ENCODE data around the gene PODXL.
"Not testable (repeated sequence)": the region's sequence is repeated elsewhere in the genome, so short reads cannot be mapped to it uniquely, and the experiment has no call there.

PODXL gene

DNA sequence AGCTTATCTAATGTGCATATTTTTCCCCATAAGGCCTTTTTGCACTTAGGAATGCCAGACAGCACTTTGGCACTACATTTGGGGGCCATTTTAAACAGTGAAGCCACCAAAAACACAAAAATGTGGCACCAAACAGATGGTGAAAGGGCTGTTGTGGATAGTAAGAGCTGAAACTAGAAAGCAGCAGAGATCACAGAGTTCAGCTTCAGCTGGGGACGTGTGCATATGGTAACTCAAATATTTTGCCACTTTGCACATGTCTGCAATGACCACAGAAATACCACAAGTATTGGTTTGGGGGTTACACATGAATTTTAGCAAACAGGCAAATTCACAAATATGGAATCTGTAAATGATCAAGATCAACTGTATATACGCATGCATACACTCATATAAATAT lies 72.8 kb downstream of the PODXL start:
- no peaks in the 10 kb centered on the region for H3K4me1 Mint-ChIP-seq
- H3K9me3 Mint-ChIP-seq, result no peaks in the 10 kb centered on the region
- H3K36me3 Mint-ChIP-seq, result peaks cover 19% of the 10 kb centered on the region
- no peak for DNase-seq (ENCODE audit: low spot score in 2 of 2)
- no peak for ATAC-seq
- H3K4me3 Mint-ChIP-seq, result no peak overlapping the region
- H3K27ac Mint-ChIP-seq, result no peak overlapping the region

DNA sequence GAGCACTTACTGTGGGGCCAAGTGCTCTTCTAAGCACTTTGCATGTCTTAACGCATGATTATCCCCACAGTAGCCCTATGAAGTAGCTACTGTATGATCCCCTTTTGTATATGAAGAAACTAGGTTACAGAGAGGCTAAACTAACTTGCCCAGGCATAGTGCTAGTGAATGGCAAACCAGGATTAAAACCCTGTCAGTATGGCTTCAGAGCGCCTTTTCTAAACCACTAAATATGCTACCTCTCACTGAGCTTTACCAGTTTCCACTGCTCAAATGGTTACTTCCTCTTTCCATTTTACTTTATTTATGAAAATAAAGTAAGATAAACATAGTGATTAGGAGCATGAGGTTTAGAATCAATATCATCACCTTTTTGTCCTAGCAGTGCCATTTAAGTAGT lies 73.6 kb downstream of the PODXL start:
- no peak for ATAC-seq
- Mint-ChIP-seq H3K9me3 (no peaks in the 10 kb centered on the region), H3K4me3 (no peak overlapping the region), H3K4me1 (no peaks in the 10 kb centered on the region), H3K27ac (no peak overlapping the region), H3K36me3 (peaks cover 19% of the 10 kb centered on the region)
- DNase-seq (ENCODE audit: low spot score in 2 of 2), result no peak

DNA sequence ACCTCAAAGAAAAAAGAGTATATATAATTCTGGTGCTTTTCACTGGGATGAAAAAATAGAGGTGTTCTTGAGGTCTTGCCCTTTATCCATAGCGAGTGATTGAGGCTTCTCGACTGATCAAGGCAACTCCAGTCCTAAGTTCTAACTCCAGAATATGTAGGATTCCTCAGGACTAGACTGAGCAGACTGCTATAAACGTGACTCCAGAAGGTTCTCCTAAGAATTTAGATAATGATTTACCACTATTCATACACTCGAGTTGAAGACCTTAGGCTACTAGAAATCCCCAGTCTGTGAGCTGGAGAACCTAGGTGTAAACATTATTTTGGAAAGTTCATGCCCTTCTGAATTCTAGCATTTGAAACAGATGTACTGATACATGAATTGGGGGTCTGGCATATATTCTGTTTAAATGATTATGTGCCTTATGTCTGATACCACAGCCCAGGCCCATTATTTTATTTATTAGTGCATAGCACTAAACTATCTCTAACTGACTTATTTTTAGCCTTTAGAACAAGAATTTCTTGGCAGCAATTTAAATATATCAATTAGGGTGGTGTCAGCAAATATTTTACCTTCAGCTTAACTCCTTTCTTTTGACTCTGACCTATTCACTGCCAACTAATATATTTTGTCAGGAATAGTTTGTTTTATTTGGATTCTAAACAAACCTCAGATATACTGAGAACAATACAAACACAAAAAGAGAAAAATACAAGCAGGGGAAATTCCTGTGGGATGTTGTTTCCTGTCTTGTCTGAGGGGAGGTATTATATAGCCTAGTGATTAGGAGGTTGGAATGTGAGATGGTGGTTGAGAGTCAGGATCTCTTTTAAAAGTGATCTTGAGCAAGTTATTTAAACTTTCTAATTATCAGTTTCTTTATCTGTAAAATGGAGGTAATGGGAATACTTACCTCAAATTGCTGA lies 75.8 kb downstream of the PODXL start:
- H3K9me3 Mint-ChIP-seq, result no peaks in the 10 kb centered on the region
- H3K27ac Mint-ChIP-seq, result no peak overlapping the region
- peaks cover 14% of the 10 kb centered on the region for H3K36me3 Mint-ChIP-seq
- ATAC-seq (no peak), DNase-seq (ENCODE audit: low spot score in 2 of 2) (no peak)
- no peaks in the 10 kb centered on the region for H3K4me1 Mint-ChIP-seq
- no peak overlapping the region for H3K4me3 Mint-ChIP-seq

DNA sequence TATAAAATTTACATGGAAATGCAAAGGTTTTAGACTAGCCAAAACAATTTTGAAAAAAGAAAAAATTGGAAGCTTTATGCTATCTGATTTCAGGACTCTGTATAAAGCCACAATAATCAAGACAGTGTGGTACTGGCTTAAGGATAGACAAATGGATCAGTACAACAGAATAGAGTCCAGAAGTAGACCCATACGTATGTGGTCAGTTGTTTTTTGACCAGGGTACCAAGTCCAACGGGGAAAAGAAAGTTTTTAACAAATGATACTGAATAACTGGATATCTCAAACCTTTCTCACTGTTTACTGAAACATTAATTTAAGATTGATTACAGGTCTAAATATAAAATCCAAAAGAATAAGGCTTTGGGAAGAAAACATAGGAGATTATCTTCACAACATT lies 79.7 kb downstream of the PODXL start:
- DNase-seq (ENCODE audit: low spot score in 2 of 2), result no peak
- no peak for ATAC-seq
- Mint-ChIP-seq H3K27ac (no peak overlapping the region), H3K4me1 (no peaks in the 10 kb centered on the region), H3K36me3 (peaks cover 44% of the 10 kb centered on the region), H3K4me3 (no peak overlapping the region), H3K9me3 (no peaks in the 10 kb centered on the region)

DNA sequence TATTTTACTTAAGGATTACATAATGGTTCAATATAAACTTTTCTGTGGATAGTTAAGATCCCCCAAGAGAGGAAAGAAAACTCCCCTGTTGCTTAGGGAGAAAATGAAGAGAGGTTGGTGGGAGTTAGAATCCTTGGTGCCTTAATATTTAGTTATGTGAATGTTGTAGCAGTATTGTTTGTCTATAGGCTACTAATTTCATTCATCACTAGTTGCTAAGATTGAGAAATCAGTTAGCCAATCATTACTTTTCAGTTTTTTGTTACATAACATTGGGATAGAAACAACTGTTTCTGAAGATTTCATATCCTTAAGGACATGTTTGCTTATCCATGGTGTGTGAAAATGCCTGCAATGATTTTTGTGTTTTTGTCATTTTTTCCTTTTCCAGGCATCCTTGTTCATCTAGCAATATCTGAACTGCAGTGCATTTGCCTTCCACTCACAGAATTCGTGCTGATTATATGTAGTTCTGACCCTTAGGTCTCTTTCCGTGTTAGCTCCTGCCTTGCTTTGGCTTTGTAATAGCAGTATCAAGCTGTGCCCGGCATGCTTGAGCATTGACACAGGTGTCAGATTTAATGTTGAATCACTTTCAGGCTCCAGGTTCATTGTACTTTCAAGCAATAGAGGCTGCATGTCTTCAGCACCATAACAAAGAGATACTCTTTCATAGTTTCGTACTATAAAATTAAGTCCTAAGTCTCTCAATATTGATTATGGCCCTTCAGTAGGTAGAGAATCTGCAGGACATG lies 85.0 kb downstream of the PODXL start:
- H3K27ac Mint-ChIP-seq, result no peak overlapping the region
- ATAC-seq (no peak), DNase-seq (ENCODE audit: low spot score in 2 of 2) (no peak)
- H3K4me1 Mint-ChIP-seq, result no peaks in the 10 kb centered on the region
- H3K4me3 Mint-ChIP-seq, result no peak overlapping the region
- no peaks in the 10 kb centered on the region for H3K9me3 Mint-ChIP-seq
- peaks cover 92% of the 10 kb centered on the region for H3K36me3 Mint-ChIP-seq

DNA sequence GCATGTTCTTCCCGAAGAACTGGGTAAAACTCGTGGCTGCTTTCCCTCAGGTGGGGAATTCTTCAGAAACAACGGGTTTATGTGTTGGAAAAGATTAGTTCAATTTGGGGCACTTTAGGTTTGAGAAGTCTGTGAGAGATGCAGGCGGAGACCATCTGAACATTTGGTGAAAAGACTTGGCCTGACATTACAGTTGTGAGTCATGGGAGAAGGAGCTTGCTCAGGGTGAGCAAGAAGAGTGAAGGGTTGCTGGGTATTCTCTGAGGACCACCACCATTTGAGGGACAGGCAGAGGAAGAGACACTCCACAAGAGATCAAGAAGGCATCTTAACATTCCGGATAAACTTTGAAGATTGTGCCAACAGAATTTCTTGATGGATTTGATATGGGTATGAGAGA lies 88.6 kb downstream of the PODXL start:
- DNase-seq (ENCODE audit: low spot score in 2 of 2) (no peak), ATAC-seq (no peak)
- Mint-ChIP-seq H3K4me1 (no peaks in the 10 kb centered on the region), H3K36me3 (peaks cover 100% of the 10 kb centered on the region), H3K9me3 (no peaks in the 10 kb centered on the region), H3K27ac (no peak overlapping the region), H3K4me3 (no peak overlapping the region)

DNA sequence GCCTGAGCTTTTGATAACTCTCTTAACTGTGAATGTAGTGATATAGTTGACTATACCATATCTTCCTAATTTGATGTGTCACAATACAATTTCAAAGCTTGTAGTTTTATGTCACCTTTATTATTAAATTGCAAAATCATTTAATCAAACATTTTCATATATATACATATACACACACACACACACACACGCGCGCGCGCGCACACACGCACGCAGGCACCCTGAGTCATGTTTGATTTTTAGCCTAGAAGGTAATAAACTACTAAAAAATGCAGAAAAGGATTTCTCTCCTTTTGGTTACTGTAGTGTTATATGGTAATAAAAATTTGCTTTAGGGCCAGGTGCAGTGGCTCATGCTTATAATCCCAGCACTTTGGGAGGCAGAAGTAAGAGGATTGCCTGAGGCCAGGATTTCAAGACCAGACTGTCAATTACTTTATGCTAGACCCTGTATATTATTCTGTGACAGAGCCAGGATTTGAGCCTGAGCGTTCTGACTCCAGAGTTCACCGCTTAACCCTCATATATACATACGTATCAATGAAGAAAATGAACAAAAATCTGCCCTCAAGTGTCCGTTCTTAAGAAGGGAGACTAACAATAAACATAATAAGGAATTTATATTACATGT lies 89.6 kb downstream of the PODXL start:
- no peak overlapping the region for H3K4me3 Mint-ChIP-seq
- no peaks in the 10 kb centered on the region for H3K9me3 Mint-ChIP-seq
- peaks cover 97% of the 10 kb centered on the region for H3K36me3 Mint-ChIP-seq
- no peak overlapping the region for H3K27ac Mint-ChIP-seq
- ATAC-seq (no peak), DNase-seq (ENCODE audit: low spot score in 2 of 2) (no peak)
- no peaks in the 10 kb centered on the region for H3K4me1 Mint-ChIP-seq

DNA sequence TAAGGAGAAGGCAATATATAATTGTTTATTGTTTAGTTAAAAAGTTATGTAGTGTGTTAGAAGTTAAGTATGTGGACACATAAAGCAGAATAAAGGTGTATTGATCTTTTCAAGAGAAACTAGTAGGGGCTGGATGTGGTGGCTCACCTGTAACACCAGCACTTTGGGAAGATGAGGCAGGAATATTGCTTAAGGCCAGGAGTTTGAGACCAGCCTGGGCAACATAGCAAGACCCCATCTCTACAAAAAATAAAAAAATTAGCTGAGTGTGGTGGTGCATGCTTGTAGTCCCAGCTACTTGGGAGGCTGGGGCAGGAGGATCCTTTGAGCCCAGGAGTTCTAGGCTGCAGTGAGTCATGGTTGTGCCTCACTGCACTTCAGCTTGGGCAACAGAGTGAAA lies 93.7 kb downstream of the PODXL start:
- H3K4me3 Mint-ChIP-seq; H3K4me1 Mint-ChIP-seq; H3K9me3 Mint-ChIP-seq; DNase-seq (ENCODE audit: low spot score in 2 of 2); H3K27ac Mint-ChIP-seq; ATAC-seq: not testable (repeated sequence)
- H3K36me3 Mint-ChIP-seq, result peaks cover 63% of the 10 kb centered on the region

DNA sequence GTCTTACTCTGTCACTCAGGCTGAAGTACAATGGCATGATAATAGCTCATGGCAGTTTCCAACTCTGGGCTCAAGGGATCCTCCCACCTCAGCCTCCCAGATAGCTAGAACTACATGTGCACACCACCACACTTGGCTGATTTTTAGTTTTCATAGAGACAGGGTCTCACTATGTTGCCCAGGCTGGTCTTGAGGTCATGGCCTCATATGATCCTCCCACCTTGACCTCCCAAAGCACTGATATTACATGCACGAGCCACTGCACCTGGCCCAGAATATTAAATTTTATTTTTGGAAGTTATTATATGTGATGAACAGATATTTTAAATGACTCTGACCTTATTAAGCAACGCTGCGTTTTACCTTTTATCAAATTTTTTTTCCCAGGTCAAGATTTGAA lies 94.4 kb downstream of the PODXL start:
- no peak overlapping the region for H3K27ac Mint-ChIP-seq
- no peak for DNase-seq (ENCODE audit: low spot score in 2 of 2)
- ATAC-seq, result no peak
- H3K4me1 Mint-ChIP-seq, result peaks cover 7% of the 10 kb centered on the region
- H3K4me3 Mint-ChIP-seq, result no peak overlapping the region
- no peaks in the 10 kb centered on the region for H3K9me3 Mint-ChIP-seq
- H3K36me3 Mint-ChIP-seq, result peaks cover 62% of the 10 kb centered on the region

DNA sequence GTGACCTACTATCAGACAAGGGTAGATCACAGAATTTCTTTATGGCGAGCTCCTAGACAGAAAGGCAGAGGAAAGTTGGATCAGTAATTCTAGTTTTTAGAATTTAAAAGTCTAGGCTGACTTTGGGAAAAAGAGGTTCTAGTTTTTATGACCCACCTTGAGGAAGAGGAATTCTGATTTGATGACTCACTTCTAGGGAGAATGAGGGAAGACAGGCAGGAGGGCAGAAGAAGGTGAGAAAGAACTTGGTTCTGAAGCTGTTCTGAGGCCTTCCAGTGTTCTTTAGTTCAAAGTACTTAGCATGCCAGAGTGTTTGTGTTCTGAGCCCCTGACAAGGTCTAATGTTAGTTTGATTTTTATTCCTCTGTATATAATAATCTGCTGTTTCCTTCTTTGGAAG lies 97.2 kb downstream of the PODXL start:
- no peaks in the 10 kb centered on the region for H3K9me3 Mint-ChIP-seq
- peaks cover 44% of the 10 kb centered on the region for H3K36me3 Mint-ChIP-seq
- H3K4me3 Mint-ChIP-seq, result no peak overlapping the region
- H3K4me1 Mint-ChIP-seq, result peaks cover 7% of the 10 kb centered on the region
- no peak overlapping the region for H3K27ac Mint-ChIP-seq
- ATAC-seq, result no peak
- DNase-seq (ENCODE audit: low spot score in 2 of 2), result no peak

DNA sequence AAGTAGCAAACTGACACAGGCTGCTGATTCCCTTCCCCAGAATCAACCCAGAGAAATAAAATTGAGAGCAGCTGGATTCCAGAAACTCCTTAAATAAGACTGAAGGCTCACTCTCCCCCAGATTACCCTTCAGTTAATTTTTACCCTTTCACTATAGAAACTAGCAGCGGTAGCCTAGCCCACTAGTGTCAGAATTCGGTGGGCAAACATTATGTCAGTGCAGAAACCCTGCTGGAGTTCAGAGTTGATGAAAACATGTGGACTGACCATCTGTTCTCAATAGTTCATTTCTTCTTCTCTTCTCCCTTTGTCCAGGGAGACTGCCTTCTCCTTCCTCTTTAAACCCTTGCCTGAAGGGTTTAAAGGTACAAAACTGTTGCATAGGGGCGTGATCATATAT lies 100.1 kb downstream of the PODXL start:
- peaks cover 36% of the 10 kb centered on the region for H3K36me3 Mint-ChIP-seq
- no peaks in the 10 kb centered on the region for H3K9me3 Mint-ChIP-seq
- no peak overlapping the region for H3K27ac Mint-ChIP-seq
- no peak overlapping the region for H3K4me3 Mint-ChIP-seq
- DNase-seq (ENCODE audit: low spot score in 2 of 2), result no peak
- no peak for ATAC-seq
- peaks cover 7% of the 10 kb centered on the region for H3K4me1 Mint-ChIP-seq

DNA sequence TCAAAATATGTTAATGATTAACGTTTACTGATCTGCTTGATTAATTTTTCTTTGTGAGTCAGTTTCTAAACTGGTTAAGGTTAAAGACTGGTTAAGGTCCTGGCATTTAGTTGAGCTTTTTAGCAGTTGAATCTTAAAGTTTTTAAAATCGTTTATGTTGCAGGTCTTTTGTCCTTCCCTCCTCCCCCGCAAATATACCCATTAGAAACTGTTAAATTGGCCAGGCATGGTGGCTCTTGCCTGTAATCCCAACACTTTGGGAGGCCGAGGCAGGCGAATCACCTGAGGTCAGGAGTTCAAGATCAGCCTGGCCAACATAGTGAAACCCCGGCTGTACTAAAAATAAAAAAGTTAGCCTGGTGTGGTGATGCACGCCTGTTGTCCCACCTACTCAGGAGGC lies 100.9 kb downstream of the PODXL start:
- no peak overlapping the region for H3K4me3 Mint-ChIP-seq
- ATAC-seq (no peak), DNase-seq (ENCODE audit: low spot score in 2 of 2) (no peak)
- peaks cover 7% of the 10 kb centered on the region for H3K4me1 Mint-ChIP-seq
- peaks cover 30% of the 10 kb centered on the region for H3K36me3 Mint-ChIP-seq
- H3K9me3 Mint-ChIP-seq, result no peaks in the 10 kb centered on the region
- no peak overlapping the region for H3K27ac Mint-ChIP-seq

DNA sequence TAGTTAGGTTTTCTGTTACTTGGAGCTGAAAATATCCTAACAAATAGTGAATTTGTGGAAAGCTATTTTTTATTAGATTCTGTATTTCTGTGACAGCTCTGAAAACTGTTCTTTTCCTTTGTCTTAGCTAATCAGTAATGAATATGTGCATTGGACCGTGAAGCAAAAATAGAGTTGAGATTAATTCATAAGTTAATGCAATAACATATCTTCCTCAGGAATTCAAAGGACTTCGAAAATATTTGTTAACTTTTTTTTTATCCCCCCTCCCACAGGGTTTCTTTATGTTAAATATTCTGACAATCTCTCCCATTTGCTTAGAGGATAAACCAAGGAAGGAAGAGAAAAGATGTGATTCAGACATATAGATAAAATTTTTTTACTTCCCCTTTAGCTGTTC lies 101.4 kb downstream of the PODXL start:
- Mint-ChIP-seq H3K36me3 (peaks cover 29% of the 10 kb centered on the region), H3K27ac (no peak overlapping the region), H3K9me3 (no peaks in the 10 kb centered on the region), H3K4me3 (no peak overlapping the region), H3K4me1 (peaks cover 4% of the 10 kb centered on the region)
- DNase-seq (ENCODE audit: low spot score in 2 of 2) (no peak), ATAC-seq (no peak)

DNA sequence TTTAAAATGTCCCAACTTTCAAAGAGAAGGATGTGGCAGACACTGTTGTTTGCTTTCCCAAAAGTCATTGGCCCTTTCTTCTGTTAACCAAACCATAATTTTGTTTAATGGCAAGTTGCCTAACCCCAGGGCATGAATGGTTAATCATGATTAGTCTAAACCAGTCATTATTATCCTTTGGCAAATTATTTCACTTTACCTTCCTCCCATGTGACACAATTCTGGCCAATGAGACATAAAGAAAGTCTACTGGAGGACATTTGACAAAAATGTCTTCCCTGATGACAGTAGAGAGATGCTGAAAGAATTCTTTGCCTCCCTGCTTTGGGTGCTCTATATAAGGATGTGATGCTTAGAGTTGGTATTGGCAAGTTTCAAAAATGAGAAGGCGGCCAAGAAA lies 101.9 kb downstream of the PODXL start:
- Mint-ChIP-seq H3K4me3 (no peak overlapping the region), H3K9me3 (no peaks in the 10 kb centered on the region), H3K36me3 (peaks cover 32% of the 10 kb centered on the region), H3K4me1 (no peaks in the 10 kb centered on the region), H3K27ac (no peak overlapping the region)
- ATAC-seq (no peak), DNase-seq (ENCODE audit: low spot score in 2 of 2) (no peak)
